Urothelium cell line (cell line): ENCODE measurements around the gene SEC23B.

Experiments
- DNase-seq: peaks from one replicate; pipeline ENCODE4 v3.0.0; 2011; ENCODE audit warnings: low spot score, mixed read lengths
- FAIRE-seq: peaks from 2 replicates; lab custom pipeline; 2011; peaks lifted over from hg19 to GRCh38; lab: Jason Lieb, UNC

SEC23B gene

DNA sequence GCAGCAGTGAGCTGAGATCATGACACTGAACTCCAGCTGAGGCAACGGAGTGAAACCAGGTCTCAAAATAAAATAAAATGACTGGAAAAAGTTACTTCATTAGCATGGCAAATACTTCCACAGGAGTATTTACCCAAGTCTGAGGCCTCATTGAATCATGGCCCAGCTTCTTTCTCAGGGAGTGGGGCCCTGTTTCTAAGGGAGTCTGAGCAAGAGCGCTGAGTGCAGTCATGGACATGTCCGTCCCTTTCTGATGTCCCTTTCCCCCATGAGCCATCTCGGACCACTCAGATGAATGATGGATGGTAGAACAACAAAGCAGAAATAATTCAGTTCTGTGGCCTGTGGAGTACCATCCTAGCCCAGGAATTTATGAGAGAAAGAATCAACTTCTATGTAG, 72.3 kb downstream of the SEC23B start:
- no peak for FAIRE-seq
- DNase-seq, result no peak

DNA sequence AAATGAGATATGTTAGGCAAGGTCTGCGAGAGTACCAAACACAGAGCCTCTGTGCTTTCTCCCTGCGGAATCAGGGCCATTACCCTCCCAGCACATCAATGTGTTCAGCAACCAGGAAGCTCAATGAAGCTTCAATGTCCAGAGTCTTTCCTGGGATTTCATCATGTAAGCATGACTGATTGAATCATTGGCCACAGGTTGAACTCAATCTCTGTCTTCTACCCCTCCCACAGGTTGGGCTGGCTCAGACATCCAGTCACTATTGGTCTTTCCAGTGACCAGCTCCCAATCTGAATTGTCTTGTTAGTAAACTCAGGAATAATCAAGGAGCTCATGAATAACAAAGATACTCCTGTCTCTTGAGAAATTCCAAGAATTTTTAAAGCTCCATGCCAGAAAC, 77.4 kb downstream of the SEC23B start:
- DNase-seq, result no peak
- FAIRE-seq, result no peak

DNA sequence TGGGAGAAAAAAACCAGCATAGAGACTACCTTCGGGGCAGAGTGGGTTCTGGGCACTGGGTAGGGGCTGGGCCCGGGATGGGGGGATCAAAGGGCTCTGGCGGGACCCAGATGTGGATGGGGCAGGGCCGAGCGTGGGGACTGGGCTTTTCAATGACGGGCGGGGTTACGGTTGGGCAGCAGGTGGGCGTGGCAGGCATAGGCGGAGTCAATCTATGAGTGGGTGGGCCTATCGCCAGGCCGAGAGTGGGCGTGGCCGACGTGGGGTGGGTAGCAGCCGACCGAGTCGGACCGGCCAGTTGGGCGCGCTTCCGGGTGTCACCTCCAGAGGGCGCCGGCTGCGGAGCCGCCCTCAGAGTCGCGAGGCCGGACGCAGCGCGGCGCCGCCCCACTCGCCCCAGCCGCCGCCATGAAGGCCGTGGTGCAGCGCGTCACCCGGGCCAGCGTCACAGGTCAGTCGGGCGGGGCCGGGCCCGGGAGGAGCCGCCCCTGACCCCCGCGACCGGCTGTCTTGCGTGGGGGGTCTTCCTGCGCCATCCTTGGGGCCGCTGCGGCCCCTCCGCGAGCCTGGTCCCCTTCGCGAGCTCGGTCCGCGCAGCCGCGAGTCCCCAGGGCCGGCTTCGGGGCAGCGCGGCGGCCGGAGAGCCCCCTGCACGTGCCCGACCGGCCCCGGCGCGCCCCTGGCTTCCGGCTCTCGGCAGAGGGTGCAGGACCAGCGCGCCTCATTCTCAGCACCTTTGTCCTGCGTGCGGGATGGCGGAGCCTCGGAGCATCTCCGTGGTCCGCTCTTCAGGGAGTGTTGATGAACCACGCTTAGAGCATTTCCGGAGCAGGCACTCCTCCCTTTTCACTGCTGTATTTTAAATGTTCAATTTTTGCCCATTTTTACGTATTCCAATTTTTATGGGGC, 80.2 kb downstream of the SEC23B start, which contains the start of gene DTD1:
Gene DTD1, plus strand, starts transcription at position 390 of the 909 bp plus-strand sequence. Its CDS starts 19 bp downstream, at position 409.
- peak; percentile 97 for FAIRE-seq

DNA sequence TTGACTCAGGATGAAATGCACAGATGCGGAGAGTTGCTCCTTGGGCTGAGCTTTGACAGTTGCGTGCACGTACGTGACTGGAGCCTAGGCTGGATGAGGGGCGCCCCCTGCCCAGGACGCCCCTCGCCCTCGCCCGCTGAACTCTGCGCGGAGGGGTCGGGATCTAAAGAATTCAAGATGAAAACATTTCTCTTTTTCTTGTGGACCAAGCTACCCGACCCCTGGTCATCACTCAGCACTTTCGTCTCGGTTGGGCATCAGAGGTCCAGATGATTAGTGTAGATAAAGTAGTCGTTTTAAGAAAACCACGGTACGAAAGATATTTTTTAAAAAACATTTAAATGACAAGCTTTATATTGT, 80.8 kb downstream of the SEC23B start:
- FAIRE-seq, result no peak
- no peak for DNase-seq

More for the DNA sequence above, 80.2 kb downstream of the SEC23B start, which contains the start of gene DTD1:
- DNase-seq, result peak; percentile 95

DNA sequence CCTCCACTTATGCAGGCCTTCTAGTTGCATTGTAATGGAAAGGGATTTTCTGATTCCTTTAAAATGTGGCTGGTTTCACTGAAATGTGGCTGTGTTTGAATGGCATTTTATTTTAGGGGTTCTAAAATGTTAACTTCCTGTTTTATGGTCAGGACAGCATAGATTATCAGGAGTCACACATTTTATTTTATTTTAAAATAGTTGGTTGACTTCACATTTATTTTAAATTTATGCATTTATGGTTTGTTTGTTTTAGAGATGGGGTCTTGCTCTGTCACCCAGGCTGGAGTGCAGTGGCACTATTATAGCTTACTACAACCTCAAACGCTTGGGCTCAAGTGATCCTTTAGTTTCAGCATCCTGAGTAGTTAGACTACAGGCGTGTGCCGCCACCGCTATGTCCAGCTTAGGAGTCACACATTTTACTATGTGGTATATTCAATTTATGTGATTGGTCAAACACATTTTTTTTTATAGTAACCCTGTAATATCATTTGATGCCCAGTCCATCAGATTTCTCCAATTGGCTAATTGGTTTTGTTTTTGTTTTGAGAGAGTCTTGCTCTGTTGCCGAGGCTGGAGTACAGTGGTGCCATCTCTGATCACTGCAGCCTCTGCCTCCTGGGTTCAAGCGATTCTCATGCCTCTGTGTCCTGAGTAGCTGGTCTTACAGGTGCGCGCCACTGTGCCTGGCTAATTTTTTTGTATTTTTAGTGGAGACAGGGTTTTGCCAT, 82.4 kb downstream of the SEC23B start:
- FAIRE-seq, result no peak
- no peak for DNase-seq

DNA sequence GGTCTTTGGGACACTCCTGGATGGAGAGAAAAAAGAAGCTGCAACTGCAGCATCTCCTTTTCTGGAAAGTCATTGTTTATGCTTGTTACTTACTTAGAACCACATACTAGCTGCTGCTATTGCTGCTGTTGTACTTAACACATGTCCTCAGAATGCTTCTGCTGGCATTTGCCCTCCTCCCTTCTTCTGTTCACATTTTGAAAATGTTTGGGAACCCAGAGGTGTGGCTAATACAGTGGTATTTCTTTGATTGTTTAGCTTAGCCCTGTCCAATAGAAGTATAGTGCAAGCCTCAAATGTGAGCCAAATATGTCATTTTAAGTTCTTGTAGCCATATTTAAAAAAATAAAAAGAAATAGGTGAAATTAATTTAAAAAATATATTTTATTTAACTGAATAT, 88.5 kb downstream of the SEC23B start:
- FAIRE-seq (no peak), DNase-seq (no peak)

DNA sequence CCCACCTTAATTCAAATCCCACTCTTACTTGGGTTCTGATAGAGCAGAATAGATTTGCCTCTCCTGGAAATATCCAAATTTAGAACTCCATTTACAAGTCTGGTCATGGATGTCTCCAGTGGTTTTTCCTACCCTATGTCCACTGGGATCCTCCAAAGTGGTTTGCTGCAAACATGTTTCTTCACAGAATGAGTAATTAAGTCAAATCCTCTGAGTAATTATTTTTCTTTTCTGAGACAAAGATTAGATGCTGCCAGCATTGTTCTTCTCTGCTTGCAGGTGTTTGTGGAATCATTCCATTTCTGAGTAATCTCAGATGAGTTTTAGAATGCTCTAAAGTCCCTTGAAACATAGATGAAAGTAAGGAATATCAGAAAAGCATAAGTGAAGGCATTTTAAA, 102.0 kb downstream of the SEC23B start:
- FAIRE-seq (no peak), DNase-seq (no peak)
